Measurements from ENCODE around the gene TNPO3.

GRCh38 chr7:129041142-129042085, 13.5 kb downstream of the TNPO3 start:
- TF ChIP-seq NRF1 (IDR thresholded peaks at IDR 0.05; ENCODE audit: low read depth, low read length) (no peak), CTCF (IDR thresholded peaks at IDR 0.05) (no peak), GABPA (IDR thresholded peaks at IDR 0.05; ENCODE audit: low read depth) (no peak), FOSL2 (IDR thresholded peaks at IDR 0.05; ENCODE audit: borderline replicate concordance, low read depth) (no peak), SIN3A (IDR thresholded peaks at IDR 0.05; ENCODE audit: borderline replicate concordance, low read depth, low read length) (no peak), FOXJ3 (CRISPR knock-in tag; IDR thresholded peaks at IDR 0.05) (no peak), CHD2 (IDR thresholded peaks at IDR 0.05; ENCODE audit: low read length, partially characterized antibody) (no peak)

Data from SK-N-SH (cell line).